ENCODE measurements around the gene NCKAP5L.

DNA sequence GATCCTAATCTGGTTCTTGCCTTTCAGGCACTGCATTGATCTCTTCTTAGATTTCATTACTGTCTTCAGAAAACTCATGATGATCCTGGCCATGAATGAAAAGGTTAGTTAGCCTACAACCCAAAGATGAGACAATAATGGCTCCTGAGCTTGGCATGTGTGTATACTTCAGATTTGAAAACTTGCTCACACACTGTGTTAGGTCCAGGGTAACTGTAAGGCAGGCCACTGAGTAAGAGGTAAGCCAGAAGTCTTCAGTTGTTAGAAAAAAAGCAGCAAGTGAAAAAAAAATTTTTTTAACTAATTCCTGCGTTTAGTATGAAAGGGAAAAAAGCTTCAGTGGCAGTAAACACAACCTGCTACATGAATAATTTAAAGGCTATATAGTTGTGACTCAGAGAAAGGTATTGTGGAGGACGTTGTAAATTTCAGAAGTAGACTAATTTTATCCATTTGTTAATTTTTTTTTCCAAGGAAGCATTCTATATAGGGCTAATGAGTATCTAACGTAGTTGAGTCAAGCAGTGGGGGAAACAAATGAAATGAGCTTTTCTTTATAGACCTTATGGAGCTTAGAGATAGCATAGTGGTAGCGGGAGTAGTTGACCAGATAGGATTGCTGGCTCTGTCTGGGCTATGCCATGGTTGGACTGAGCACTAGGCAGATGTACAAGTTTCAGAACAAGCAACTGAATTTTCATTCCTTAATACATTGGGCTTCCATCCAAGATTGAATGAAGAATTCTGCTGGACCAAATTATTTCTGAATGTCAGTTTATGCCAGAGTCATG, 66.3 kb downstream of the NCKAP5L start:
- TF ChIP-seq, protein P1, sequence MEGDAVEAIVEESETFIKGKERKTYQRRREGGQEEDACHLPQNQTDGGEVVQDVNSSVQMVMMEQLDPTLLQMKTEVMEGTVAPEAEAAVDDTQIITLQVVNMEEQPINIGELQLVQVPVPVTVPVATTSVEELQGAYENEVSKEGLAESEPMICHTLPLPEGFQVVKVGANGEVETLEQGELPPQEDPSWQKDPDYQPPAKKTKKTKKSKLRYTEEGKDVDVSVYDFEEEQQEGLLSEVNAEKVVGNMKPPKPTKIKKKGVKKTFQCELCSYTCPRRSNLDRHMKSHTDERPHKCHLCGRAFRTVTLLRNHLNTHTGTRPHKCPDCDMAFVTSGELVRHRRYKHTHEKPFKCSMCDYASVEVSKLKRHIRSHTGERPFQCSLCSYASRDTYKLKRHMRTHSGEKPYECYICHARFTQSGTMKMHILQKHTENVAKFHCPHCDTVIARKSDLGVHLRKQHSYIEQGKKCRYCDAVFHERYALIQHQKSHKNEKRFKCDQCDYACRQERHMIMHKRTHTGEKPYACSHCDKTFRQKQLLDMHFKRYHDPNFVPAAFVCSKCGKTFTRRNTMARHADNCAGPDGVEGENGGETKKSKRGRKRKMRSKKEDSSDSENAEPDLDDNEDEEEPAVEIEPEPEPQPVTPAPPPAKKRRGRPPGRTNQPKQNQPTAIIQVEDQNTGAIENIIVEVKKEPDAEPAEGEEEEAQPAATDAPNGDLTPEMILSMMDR (conservative IDR thresholded peaks at IDR 0.05; ENCODE audit: low read length), result no peak
- TF ChIP-seq EZH2phosphoT487 (IDR thresholded peaks at IDR 0.05; ENCODE audit: borderline replicate concordance), result no peak
